Activated naive CD4-positive, alpha-beta T cell treated with anti-CD3 and anti-CD28 coated beads, Interleukin-2, amount 50 U/mL, for 24 hours (primary cell): ENCODE measurements around the gene SRC.

Source experiments
- H3K27ac Mint-ChIP-seq: one replicate; pipeline ENCODE4 v1.8.0; 2021; ENCODE audit warnings: mild to moderate bottlenecking, mixed read lengths
- H3K27me3 Mint-ChIP-seq: one replicate; pipeline ENCODE4 v1.8.0; 2021; ENCODE audit warnings: mixed read lengths
- H3K36me3 Mint-ChIP-seq: one replicate; pipeline ENCODE4 v1.8.0; 2021; ENCODE audit warnings: mixed read lengths
- H3K4me1 Mint-ChIP-seq: one replicate; pipeline ENCODE4 v1.8.0; 2021; ENCODE audit warnings: mixed read lengths
- H3K4me3 Mint-ChIP-seq: one replicate; pipeline ENCODE4 v1.8.0; 2021; ENCODE audit warnings: mild to moderate bottlenecking, mixed read lengths
- H3K9me3 Mint-ChIP-seq: one replicate; pipeline ENCODE4 v1.8.0; 2021; ENCODE audit warnings: mixed read lengths

The SRC gene

GRCh38 chr20:37437676-37438075 is 91.7 kb downstream of the SRC start:
- Mint-ChIP-seq H3K9me3 (no peaks in the 10 kb centered on the region), H3K27ac (no peak overlapping the region), H3K4me1 (no peaks in the 10 kb centered on the region), H3K27me3 (peaks cover 1% of the 10 kb centered on the region), H3K4me3 (no peak overlapping the region), H3K36me3 (no peaks in the 10 kb centered on the region)

GRCh38 chr20:37438464-37439222 is 92.7 kb downstream of the SRC start:
- H3K27ac Mint-ChIP-seq: no peak overlapping the region
- no peaks in the 10 kb centered on the region for H3K36me3 Mint-ChIP-seq
- no peaks in the 10 kb centered on the region for H3K9me3 Mint-ChIP-seq
- no peak overlapping the region for H3K4me3 Mint-ChIP-seq
- H3K4me1 Mint-ChIP-seq: no peaks in the 10 kb centered on the region
- H3K27me3 Mint-ChIP-seq: peaks cover 1% of the 10 kb centered on the region

GRCh38 chr20:37439223-37439933 is 93.4 kb downstream of the SRC start:
- H3K4me3 Mint-ChIP-seq: no peak overlapping the region
- no peaks in the 10 kb centered on the region for H3K4me1 Mint-ChIP-seq
- H3K27ac Mint-ChIP-seq: no peak overlapping the region
- no peaks in the 10 kb centered on the region for H3K36me3 Mint-ChIP-seq
- H3K9me3 Mint-ChIP-seq: no peaks in the 10 kb centered on the region
- H3K27me3 Mint-ChIP-seq: peaks cover 1% of the 10 kb centered on the region

GRCh38 chr20:37441023-37441422 is 95.1 kb downstream of the SRC start:
- Mint-ChIP-seq H3K9me3 (no peaks in the 10 kb centered on the region), H3K4me1 (no peaks in the 10 kb centered on the region), H3K4me3 (no peak overlapping the region), H3K36me3 (no peaks in the 10 kb centered on the region), H3K27ac (no peak overlapping the region), H3K27me3 (peaks cover 1% of the 10 kb centered on the region)

- no peaks in the 10 kb centered on the region for H3K27me3 Mint-ChIP-seq
- no peak overlapping the region for H3K27ac Mint-ChIP-seq
- H3K4me1 Mint-ChIP-seq: no peaks in the 10 kb centered on the region
- no peaks in the 10 kb centered on the region for H3K9me3 Mint-ChIP-seq
- H3K36me3 Mint-ChIP-seq: no peaks in the 10 kb centered on the region
- H3K4me3 Mint-ChIP-seq: no peak overlapping the region
These were observed 96.6 kb downstream of the SRC start for GRCh38 chr20:37442547-37442946.

- Mint-ChIP-seq H3K36me3 (no peaks in the 10 kb centered on the region), H3K27ac (no peak overlapping the region), H3K4me1 (no peaks in the 10 kb centered on the region), H3K27me3 (no peaks in the 10 kb centered on the region), H3K4me3 (no peak overlapping the region), H3K9me3 (no peaks in the 10 kb centered on the region)
These were observed 97.0 kb downstream of the SRC start for GRCh38 chr20:37442986-37443385.

- H3K4me1 Mint-ChIP-seq: no peaks in the 10 kb centered on the region
- no peaks in the 10 kb centered on the region for H3K36me3 Mint-ChIP-seq
These were observed 97.7 kb downstream of the SRC start for GRCh38 chr20:37443596-37443995.

GRCh38 chr20:37445041-37445440 is 99.1 kb downstream of the SRC start:
- no peak overlapping the region for H3K27ac Mint-ChIP-seq
- H3K4me1 Mint-ChIP-seq: no peaks in the 10 kb centered on the region
- H3K36me3 Mint-ChIP-seq: no peaks in the 10 kb centered on the region
- no peak overlapping the region for H3K4me3 Mint-ChIP-seq
- no peaks in the 10 kb centered on the region for H3K9me3 Mint-ChIP-seq
- H3K27me3 Mint-ChIP-seq: no peaks in the 10 kb centered on the region

More at GRCh38 chr20:37443596-37443995, 97.7 kb downstream of the SRC start:
- H3K27me3 Mint-ChIP-seq: no peaks in the 10 kb centered on the region
- no peak overlapping the region for H3K4me3 Mint-ChIP-seq
- H3K27ac Mint-ChIP-seq: no peak overlapping the region
- H3K9me3 Mint-ChIP-seq: no peaks in the 10 kb centered on the region

- Mint-ChIP-seq H3K4me1 (no peaks in the 10 kb centered on the region), H3K27me3 (no peaks in the 10 kb centered on the region), H3K9me3 (no peaks in the 10 kb centered on the region), H3K27ac (no peak overlapping the region), H3K4me3 (no peak overlapping the region), H3K36me3 (no peaks in the 10 kb centered on the region)
These were observed 100.5 kb downstream of the SRC start for GRCh38 chr20:37446286-37447032.

GRCh38 chr20:37447688-37448087 is 101.7 kb downstream of the SRC start:
- no peaks in the 10 kb centered on the region for H3K36me3 Mint-ChIP-seq
- no peak overlapping the region for H3K4me3 Mint-ChIP-seq
- H3K4me1 Mint-ChIP-seq: no peaks in the 10 kb centered on the region
- H3K27me3 Mint-ChIP-seq: no peaks in the 10 kb centered on the region
- H3K9me3 Mint-ChIP-seq: no peaks in the 10 kb centered on the region
- no peak overlapping the region for H3K27ac Mint-ChIP-seq

- H3K9me3 Mint-ChIP-seq: peaks cover 6% of the 10 kb centered on the region
- H3K27ac Mint-ChIP-seq: no peak overlapping the region
- peaks cover 2% of the 10 kb centered on the region for H3K36me3 Mint-ChIP-seq
These were observed 103.3 kb downstream of the SRC start for GRCh38 chr20:37449276-37449675.

GRCh38 chr20:37450344-37450743 is 104.4 kb downstream of the SRC start:
- peaks cover 5% of the 10 kb centered on the region for H3K36me3 Mint-ChIP-seq
- peaks cover 2% of the 10 kb centered on the region for H3K27me3 Mint-ChIP-seq
- H3K4me1 Mint-ChIP-seq: no peaks in the 10 kb centered on the region
- peaks cover 12% of the 10 kb centered on the region for H3K9me3 Mint-ChIP-seq
- H3K4me3 Mint-ChIP-seq: no peak overlapping the region
- H3K27ac Mint-ChIP-seq: no peak overlapping the region

More at GRCh38 chr20:37449276-37449675, 103.3 kb downstream of the SRC start:
- no peaks in the 10 kb centered on the region for H3K4me1 Mint-ChIP-seq
- peaks cover 2% of the 10 kb centered on the region for H3K27me3 Mint-ChIP-seq
- no peak overlapping the region for H3K4me3 Mint-ChIP-seq

- H3K27me3 Mint-ChIP-seq: peaks cover 2% of the 10 kb centered on the region
- no peak overlapping the region for H3K4me3 Mint-ChIP-seq
- H3K27ac Mint-ChIP-seq: no peak overlapping the region
- no peaks in the 10 kb centered on the region for H3K4me1 Mint-ChIP-seq
- peaks cover 12% of the 10 kb centered on the region for H3K9me3 Mint-ChIP-seq
- peaks cover 5% of the 10 kb centered on the region for H3K36me3 Mint-ChIP-seq
These were observed 105.7 kb downstream of the SRC start for GRCh38 chr20:37451616-37452015.

GRCh38 chr20:37452236-37452635 is 106.3 kb downstream of the SRC start:
- Mint-ChIP-seq H3K4me1 (no peaks in the 10 kb centered on the region), H3K27me3 (peaks cover 2% of the 10 kb centered on the region), H3K27ac (no peak overlapping the region), H3K36me3 (peaks cover 5% of the 10 kb centered on the region), H3K4me3 (no peak overlapping the region), H3K9me3 (peaks cover 17% of the 10 kb centered on the region)

GRCh38 chr20:37453288-37453687 is 107.3 kb downstream of the SRC start:
- H3K27ac Mint-ChIP-seq: no peak overlapping the region
- H3K36me3 Mint-ChIP-seq: peaks cover 7% of the 10 kb centered on the region
- peaks cover 2% of the 10 kb centered on the region for H3K27me3 Mint-ChIP-seq
- peaks cover 24% of the 10 kb centered on the region for H3K9me3 Mint-ChIP-seq
- H3K4me3 Mint-ChIP-seq: no peak overlapping the region
- no peaks in the 10 kb centered on the region for H3K4me1 Mint-ChIP-seq

- Mint-ChIP-seq H3K27ac (no peak overlapping the region), H3K4me1 (no peaks in the 10 kb centered on the region), H3K27me3 (peaks cover 3% of the 10 kb centered on the region), H3K9me3 (peaks cover 24% of the 10 kb centered on the region), H3K36me3 (peaks cover 7% of the 10 kb centered on the region), H3K4me3 (no peak overlapping the region)
These were observed 107.9 kb downstream of the SRC start for GRCh38 chr20:37453836-37454235.
